Measurements from ENCODE around the gene SPATA21.

SPATA21 gene

GRCh38 chr1:16354619-16355018, 82.6 kb downstream of the SPATA21 start:
- Histone ChIP-seq H3K9me3 (no peaks in the 10 kb centered on the region), H3K4me3 (no peak overlapping the region), H3K4me1 (peaks cover 0 to 31% (median 15%) of the 10 kb centered on the region in 4 donors), H3K27me3 (no peaks in the 10 kb centered on the region), H3K27ac (peak overlapping the region; percentile 87 to 91), H3K36me3 (no peaks in the 10 kb centered on the region)
- no peak for TF ChIP-seq CTCF (IDR thresholded peaks at IDR 0.05)
- peak in 1 of 2 donors; percentile 67 for DNase-seq
- intact Hi-C loops (cut with DNase I; ENCODE audit: low total_unique reads): loop anchor here (5.0 to 10.0 kb wide), 2 partner anchors 60 to 107 kb away; no protein-coding TSS in a partner anchor

GRCh38 chr1:16352842-16353535, 84.2 kb downstream of the SPATA21 start:
- Histone ChIP-seq H3K4me1 (peaks cover 0 to 47% (median 23%) of the 10 kb centered on the region in 4 donors), H3K27me3 (no peaks in the 10 kb centered on the region), H3K9me3 (no peaks in the 10 kb centered on the region), H3K27ac (peak overlapping the region; percentile 87 to 91), H3K36me3 (no peaks in the 10 kb centered on the region), H3K4me3 (peak overlapping the region; percentile 68 to 86)
- intact Hi-C loops (cut with DNase I; ENCODE audit: low total_unique reads): loop anchor here (5.0 to 10.0 kb wide), 2 partner anchors 58 to 106 kb away; no protein-coding TSS in a partner anchor
- no peak for TF ChIP-seq CTCF (IDR thresholded peaks at IDR 0.05)
- peak; percentile 12 to 57 for DNase-seq

GRCh38 chr1:16351994-16352841, 85.0 kb downstream of the SPATA21 start, which contains the start of gene FBXO42:
FBXO42 (minus strand) TSS chr1:16352480; CDS start chr1:16315418, 37,062 bp downstream.
- intact Hi-C loops (cut with DNase I; ENCODE audit: low total_unique reads): loop anchor here (5.0 to 10.0 kb wide), 2 partner anchors 57 to 105 kb away; no protein-coding TSS in a partner anchor
- peak; percentile 89 to 95 for DNase-seq
- H3K4me1 ChIP-seq: peaks cover 0 to 54% (median 23%) of the 10 kb centered on the region in 4 donors
- peak within 1 kb of the TSS; percentile 68 to 86 for H3K4me3 ChIP-seq
- peak; percentile 21 to 39 for TF ChIP-seq CTCF (IDR thresholded peaks at IDR 0.05)
- no peaks in the 10 kb centered on the region for H3K36me3 ChIP-seq
- H3K27me3 ChIP-seq: no peaks in the 10 kb centered on the region
- H3K27ac ChIP-seq: peak within 1 kb of the TSS; percentile 87 to 91
- H3K9me3 ChIP-seq: no peaks in the 10 kb centered on the region

- Histone ChIP-seq H3K4me3 (peak overlapping the region; percentile 68 to 86), H3K36me3 (no peaks in the 10 kb centered on the region), H3K27me3 (no peaks in the 10 kb centered on the region), H3K27ac (peak overlapping the region; percentile 87 to 91), H3K4me1 (peaks cover 0 to 59% (median 23%) of the 10 kb centered on the region in 4 donors), H3K9me3 (no peaks in the 10 kb centered on the region)
- intact Hi-C loops (cut with DNase I; ENCODE audit: low total_unique reads): loop anchor here (5.0 to 10.0 kb wide), 2 partner anchors 57 to 104 kb away; no protein-coding TSS in a partner anchor
- DNase-seq: peak; percentile 18 to 60
- no peak for TF ChIP-seq CTCF (IDR thresholded peaks at IDR 0.05)
Measured at GRCh38 chr1:16351456-16351993, 85.7 kb downstream of the SPATA21 start.

- TF ChIP-seq CTCF (IDR thresholded peaks at IDR 0.05): no peak
- H3K4me1 ChIP-seq: peaks cover 0 to 70% (median 23%) of the 10 kb centered on the region in 4 donors
- intact Hi-C loops (cut with DNase I; ENCODE audit: low total_unique reads): loop anchor here (5.0 to 10.0 kb wide), 2 partner anchors 55 to 103 kb away; no protein-coding TSS in a partner anchor
- H3K36me3 ChIP-seq: no peaks in the 10 kb centered on the region
- H3K27me3 ChIP-seq: no peaks in the 10 kb centered on the region
- peak overlapping the region; percentile 68 to 86 for H3K4me3 ChIP-seq
- peak overlapping the region; percentile 87 to 91 for H3K27ac ChIP-seq
- H3K9me3 ChIP-seq: no peaks in the 10 kb centered on the region
- DNase-seq: no peak
Measured at GRCh38 chr1:16349847-16350406, 87.3 kb downstream of the SPATA21 start.
